ENCODE measurements around the gene ACBD4. TPM values are rescaled to one million over a fixed set of nuclear protein-coding genes. Genes with fewer than 3 reads are reported as not detected.
A peak's percentile ranks its signal among the peaks of the same experiment; 100 is the strongest.

The ACBD4 gene
- total and polyA plus RNA-seq, 2 of the 13 experiments (the other 11 are each of a cell fraction or from before 2014, with no cell fraction given) = 16.1 to 26.9 TPM

GRCh38 chr17:45146890-45147580, 11.5 kb downstream of the ACBD4 start (continued):
- TF ChIP-seq, protein P1, sequence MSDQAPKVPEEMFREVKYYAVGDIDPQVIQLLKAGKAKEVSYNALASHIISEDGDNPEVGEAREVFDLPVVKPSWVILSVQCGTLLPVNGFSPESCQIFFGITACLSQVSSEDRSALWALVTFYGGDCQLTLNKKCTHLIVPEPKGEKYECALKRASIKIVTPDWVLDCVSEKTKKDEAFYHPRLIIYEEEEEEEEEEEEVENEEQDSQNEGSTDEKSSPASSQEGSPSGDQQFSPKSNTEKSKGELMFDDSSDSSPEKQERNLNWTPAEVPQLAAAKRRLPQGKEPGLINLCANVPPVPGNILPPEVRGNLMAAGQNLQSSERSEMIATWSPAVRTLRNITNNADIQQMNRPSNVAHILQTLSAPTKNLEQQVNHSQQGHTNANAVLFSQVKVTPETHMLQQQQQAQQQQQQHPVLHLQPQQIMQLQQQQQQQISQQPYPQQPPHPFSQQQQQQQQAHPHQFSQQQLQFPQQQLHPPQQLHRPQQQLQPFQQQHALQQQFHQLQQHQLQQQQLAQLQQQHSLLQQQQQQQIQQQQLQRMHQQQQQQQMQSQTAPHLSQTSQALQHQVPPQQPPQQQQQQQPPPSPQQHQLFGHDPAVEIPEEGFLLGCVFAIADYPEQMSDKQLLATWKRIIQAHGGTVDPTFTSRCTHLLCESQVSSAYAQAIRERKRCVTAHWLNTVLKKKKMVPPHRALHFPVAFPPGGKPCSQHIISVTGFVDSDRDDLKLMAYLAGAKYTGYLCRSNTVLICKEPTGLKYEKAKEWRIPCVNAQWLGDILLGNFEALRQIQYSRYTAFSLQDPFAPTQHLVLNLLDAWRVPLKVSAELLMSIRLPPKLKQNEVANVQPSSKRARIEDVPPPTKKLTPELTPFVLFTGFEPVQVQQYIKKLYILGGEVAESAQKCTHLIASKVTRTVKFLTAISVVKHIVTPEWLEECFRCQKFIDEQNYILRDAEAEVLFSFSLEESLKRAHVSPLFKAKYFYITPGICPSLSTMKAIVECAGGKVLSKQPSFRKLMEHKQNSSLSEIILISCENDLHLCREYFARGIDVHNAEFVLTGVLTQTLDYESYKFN (CRISPR knock-in tag; conservative IDR thresholded peaks at IDR 0.05) = no peak
- TF ChIP-seq PRMT3 (CRISPR knock-in tag; IDR thresholded peaks at IDR 0.05; ENCODE audit: borderline replicate concordance, low read depth) (no peak), DRAP1 (CRISPR knock-in tag; IDR thresholded peaks at IDR 0.05) (no peak), ZNF501 (CRISPR knock-in tag; IDR thresholded peaks at IDR 0.05) (peak; percentile 42; the same call in 1 of the 2 replicates), ZNF546 (CRISPR knock-in tag; conservative IDR thresholded peaks at IDR 0.05) (no peak), MATR3 (CRISPR knock-in tag; IDR thresholded peaks at IDR 0.05) (no peak), PITX1 (CRISPR knock-in tag; IDR thresholded peaks at IDR 0.05) (0 out of 2 replicates have a peak, but pooled peaks have one; percentile 11), ZNF44 (CRISPR knock-in tag; IDR thresholded peaks at IDR 0.05) (no peak), ZSCAN25 (CRISPR knock-in tag; IDR thresholded peaks at IDR 0.05) (no peak), HOXA9 (CRISPR knock-in tag; IDR thresholded peaks at IDR 0.05; ENCODE audit: borderline replicate concordance) (no peak), HMGA1 (CRISPR knock-in tag; conservative IDR thresholded peaks at IDR 0.05) (no peak), ATF4 (CRISPR knock-in tag; IDR thresholded peaks at IDR 0.05) (no peak)
- TF ChIP-seq, protein P2, sequence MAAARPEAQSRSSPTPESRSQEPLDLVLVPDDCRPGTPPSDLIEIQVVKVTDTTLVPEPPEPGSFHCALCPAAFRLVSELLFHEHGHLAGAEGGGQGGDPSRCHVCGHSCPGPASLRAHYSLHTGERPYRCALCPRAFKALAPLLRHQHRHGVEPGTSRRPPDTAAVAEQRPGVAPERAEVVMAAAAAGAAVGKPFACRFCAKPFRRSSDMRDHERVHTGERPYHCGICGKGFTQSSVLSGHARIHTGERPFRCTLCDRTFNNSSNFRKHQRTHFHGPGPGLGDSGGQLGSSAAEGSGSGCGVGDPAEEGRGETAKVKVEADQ (CRISPR knock-in tag; IDR thresholded peaks at IDR 0.05; ENCODE audit: borderline replicate concordance) = 0 out of 2 replicates have a peak, but pooled peaks have one; percentile 9
- TF ChIP-seq, protein P3, sequence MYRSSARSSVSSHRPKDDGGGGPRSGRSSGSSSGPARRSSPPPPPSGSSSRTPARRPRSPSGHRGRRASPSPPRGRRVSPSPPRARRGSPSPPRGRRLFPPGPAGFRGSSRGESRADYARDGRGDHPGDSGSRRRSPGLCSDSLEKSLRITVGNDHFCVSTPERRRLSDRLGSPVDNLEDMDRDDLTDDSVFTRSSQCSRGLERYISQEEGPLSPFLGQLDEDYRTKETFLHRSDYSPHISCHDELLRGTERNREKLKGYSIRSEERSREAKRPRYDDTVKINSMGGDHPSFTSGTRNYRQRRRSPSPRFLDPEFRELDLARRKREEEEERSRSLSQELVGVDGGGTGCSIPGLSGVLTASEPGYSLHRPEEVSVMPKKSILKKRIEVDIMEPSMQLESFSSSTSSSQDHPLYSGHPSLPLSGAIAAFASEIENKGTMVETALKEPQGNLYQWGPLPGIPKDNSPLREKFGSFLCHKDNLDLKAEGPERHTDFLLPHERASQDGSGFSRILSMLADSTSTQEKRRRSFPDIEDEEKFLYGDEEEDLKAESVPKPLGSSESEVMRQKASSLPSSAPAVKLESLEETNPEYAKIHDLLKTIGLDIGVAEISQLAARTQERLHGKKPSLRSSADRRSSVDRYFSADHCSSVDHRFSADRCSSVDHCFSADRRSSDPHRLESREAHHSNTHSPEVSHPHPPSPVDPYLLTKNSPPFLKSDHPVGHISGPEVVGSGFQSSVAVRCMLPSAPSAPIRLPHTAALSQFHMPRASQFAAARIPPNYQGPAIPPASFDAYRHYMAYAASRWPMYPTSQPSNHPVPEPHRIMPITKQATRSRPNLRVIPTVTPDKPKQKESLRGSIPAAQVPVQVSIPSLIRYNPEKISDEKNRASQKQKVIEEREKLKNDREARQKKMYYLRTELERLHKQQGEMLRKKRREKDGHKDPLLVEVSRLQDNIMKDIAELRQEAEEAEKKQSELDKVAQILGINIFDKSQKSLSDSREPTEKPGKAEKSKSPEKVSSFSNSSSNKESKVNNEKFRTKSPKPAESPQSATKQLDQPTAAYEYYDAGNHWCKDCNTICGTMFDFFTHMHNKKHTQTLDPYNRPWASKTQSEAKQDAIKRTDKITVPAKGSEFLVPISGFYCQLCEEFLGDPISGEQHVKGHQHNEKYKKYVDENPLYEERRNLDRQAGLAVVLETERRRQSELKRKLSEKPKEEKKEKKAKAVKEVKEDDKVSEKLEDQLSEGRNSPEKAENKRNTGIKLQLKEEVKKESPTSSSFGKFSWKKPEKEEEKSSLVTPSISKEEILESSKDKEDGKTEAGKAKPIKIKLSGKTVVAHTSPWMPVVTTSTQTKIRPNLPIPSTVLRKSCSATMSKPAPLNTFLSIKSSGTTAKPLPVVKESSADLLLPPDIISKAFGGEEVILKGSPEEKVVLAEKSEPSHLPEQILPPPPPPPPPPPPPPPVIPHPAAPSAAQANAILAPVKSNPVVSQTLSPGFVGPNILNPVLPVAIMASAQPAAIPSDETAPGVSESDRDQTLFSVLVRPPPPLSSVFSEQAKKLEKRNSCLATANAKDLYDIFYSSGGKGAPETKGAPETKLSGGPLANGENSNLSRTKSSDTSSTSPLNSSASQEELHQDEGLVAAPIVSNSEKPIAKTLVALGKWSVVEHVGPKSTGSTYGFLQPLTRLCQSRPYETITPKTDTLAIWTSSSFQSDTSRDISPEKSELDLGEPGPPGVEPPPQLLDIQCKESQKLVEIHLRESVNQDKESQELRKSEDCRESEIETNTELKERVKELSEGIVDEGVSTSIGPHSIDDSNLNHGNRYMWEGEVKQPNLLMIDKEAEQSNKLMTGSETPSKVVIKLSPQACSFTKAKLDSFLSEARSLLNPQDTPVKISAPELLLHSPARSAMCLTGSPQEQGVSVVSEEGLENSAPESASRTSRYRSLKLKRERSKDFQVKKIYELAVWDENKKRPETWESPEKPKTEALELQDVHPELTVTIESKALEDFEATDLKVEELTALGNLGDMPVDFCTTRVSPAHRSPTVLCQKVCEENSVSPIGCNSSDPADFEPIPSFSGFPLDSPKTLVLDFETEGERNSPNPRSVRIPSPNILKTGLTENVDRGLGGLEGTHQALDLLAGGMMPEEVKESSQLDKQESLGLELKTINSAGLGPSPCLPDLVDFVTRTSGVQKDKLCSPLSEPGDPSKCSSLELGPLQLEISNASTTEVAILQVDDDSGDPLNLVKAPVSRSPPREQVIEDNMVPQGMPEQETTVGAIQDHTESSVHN (CRISPR knock-in tag; IDR thresholded peaks at IDR 0.05) = no peak
